B cell (primary cell): ENCODE results near the gene KYNU.

Experiments
- EZH2 ChIP-seq: IDR thresholded peaks from 2 replicates; pipeline ENCODE4 v1.6.1; 2012; ENCODE audit warnings: borderline replicate concordance, low read depth, mild to moderate bottlenecking, moderate library complexity, low read length; ENCODE audit not compliant: insufficient read depth, poor library complexity, severe bottlenecking
- TF ChIP-seq, protein P1 (sequence below): fragments of 200-600 bp; IDR thresholded peaks from one replicate; pipeline ENCODE4 v1.8.0; 2022; ENCODE audit warnings: antibody characterized with exemption, mild to moderate bottlenecking

DNA sequence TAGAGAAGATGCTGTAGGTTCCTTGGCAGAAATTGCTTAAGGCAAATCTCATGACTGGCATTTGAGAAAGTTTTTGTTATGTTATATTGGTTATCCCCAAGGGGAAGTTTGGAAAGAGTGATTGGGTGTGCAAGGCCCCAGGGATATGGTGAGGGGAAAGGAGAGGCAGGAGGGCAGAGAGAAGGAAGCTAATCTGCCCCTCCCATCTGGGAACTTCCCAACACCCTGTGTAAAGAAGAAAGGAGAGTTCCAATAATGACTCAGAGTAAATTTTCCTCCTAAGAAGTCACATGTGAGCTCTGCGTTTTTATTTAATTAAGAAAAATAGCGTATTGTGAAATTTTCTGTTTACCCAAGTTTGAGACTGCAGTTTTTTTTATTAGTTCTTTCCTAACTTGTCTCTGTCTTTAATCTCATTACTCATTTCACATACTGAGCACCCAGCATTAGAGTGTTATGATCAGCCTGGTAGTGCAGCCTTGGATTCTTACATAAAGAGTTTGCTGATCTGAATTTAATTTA lies 3.1 kb upstream of the KYNU start:
- TF ChIP-seq, protein P1, sequence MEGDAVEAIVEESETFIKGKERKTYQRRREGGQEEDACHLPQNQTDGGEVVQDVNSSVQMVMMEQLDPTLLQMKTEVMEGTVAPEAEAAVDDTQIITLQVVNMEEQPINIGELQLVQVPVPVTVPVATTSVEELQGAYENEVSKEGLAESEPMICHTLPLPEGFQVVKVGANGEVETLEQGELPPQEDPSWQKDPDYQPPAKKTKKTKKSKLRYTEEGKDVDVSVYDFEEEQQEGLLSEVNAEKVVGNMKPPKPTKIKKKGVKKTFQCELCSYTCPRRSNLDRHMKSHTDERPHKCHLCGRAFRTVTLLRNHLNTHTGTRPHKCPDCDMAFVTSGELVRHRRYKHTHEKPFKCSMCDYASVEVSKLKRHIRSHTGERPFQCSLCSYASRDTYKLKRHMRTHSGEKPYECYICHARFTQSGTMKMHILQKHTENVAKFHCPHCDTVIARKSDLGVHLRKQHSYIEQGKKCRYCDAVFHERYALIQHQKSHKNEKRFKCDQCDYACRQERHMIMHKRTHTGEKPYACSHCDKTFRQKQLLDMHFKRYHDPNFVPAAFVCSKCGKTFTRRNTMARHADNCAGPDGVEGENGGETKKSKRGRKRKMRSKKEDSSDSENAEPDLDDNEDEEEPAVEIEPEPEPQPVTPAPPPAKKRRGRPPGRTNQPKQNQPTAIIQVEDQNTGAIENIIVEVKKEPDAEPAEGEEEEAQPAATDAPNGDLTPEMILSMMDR, result no peak
- no peak for TF ChIP-seq EZH2
